Measurements from ENCODE around the gene TOGARAM2. TPM values are rescaled to one million over a fixed set of nuclear protein-coding genes. Genes with fewer than 3 reads are reported as not detected.

TOGARAM2 gene
- total and polyA plus RNA-seq, 2 of the 13 experiments (the other 11 are each of a cell fraction or from before 2014, with no cell fraction given) = under 0.01 to 0.05 TPM

DNA sequence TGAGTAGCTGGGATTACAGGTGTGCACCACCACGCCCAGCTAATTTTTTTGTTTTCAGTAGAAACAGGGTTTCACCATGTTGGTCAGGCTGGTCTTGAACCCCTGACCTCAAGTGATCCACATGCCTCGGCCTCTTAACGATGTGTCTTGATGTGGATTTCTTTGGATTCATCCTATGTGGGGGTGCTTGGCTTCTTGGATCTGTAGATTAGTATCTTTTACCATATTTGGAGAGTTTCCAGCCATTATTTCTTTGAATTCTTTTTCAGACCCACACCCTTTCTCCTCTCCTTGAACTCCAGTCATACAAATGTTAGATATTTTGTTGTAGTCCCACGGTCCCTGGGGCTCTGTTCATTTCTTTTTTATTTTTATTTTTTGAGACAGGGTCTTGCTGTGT lies 6.8 kb upstream of the TOGARAM2 start (continued):
- TF ChIP-seq, protein P1, sequence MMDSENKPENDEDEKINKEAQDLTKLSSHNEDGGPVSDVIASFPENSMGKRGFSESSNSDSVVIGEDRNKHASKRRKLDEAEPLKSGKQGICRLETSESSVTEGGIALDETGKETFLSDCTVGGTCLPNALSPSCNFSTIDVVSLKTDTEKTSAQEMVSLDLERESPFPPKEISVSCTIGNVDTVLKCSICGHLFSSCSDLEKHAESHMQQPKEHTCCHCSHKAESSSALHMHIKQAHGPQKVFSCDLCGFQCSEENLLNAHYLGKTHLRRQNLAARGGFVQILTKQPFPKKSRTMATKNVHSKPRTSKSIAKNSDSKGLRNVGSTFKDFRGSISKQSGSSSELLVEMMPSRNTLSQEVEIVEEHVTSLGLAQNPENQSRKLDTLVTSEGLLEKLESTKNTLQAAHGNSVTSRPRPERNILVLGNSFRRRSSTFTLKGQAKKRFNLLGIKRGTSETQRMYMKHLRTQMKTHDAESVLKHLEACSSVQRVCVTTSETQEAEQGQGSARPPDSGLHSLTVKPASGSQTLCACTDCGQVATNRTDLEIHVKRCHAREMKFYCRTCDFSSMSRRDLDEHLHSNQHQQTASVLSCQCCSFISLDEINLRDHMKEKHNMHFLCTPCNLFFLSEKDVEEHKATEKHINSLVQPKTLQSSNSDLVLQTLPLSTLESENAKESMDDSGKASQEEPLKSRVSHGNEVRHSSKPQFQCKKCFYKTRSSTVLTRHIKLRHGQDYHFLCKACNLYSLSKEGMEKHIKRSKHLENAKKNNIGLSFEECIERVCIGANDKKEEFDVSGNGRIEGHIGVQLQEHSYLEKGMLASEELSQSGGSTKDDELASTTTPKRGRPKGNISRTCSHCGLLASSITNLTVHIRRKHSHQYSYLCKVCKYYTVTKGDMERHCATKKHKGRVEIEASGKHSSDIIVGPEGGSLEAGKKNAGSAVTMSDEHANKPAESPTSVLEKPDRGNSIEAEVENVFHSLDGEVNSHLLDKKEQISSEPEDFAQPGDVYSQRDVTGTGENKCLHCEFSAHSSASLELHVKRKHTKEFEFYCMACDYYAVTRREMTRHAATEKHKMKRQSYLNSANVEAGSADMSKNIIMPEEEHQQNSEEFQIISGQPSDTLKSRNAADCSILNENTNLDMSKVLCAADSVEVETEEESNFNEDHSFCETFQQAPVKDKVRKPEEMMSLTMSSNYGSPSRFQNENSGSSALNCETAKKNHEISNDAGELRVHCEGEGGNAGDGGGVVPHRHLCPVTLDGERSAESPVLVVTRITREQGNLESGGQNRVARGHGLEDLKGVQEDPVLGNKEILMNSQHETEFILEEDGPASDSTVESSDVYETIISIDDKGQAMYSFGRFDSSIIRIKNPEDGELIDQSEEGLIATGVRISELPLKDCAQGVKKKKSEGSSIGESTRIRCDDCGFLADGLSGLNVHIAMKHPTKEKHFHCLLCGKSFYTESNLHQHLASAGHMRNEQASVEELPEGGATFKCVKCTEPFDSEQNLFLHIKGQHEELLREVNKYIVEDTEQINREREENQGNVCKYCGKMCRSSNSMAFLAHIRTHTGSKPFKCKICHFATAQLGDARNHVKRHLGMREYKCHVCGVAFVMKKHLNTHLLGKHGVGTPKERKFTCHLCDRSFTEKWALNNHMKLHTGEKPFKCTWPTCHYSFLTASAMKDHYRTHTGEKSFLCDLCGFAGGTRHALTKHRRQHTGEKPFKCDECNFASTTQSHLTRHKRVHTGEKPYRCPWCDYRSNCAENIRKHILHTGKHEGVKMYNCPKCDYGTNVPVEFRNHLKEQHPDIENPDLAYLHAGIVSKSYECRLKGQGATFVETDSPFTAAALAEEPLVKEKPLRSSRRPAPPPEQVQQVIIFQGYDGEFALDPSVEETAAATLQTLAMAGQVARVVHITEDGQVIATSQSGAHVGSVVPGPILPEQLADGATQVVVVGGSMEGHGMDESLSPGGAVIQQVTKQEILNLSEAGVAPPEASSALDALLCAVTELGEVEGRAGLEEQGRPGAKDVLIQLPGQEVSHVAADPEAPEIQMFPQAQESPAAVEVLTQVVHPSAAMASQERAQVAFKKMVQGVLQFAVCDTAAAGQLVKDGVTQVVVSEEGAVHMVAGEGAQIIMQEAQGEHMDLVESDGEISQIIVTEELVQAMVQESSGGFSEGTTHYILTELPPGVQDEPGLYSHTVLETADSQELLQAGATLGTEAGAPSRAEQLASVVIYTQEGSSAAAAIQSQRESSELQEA (CRISPR knock-in tag; IDR thresholded peaks at IDR 0.05; ENCODE audit: not compliant biosample characterization) = no peak
- TF ChIP-seq REXO4 (CRISPR knock-in tag; IDR thresholded peaks at IDR 0.05; ENCODE audit: borderline replicate concordance) = no peak
- TF ChIP-seq, protein P2, sequence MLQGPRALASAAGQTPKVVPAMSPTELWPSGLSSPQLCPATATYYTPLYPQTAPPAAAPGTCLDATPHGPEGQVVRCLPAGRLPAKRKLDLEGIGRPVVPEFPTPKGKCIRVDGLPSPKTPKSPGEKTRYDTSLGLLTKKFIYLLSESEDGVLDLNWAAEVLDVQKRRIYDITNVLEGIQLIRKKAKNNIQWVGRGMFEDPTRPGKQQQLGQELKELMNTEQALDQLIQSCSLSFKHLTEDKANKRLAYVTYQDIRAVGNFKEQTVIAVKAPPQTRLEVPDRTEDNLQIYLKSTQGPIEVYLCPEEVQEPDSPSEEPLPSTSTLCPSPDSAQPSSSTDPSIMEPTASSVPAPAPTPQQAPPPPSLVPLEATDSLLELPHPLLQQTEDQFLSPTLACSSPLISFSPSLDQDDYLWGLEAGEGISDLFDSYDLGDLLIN (CRISPR knock-in tag; IDR thresholded peaks at IDR 0.05; ENCODE audit: borderline replicate concordance) = no peak
- no peak for TF ChIP-seq ZNF772 (CRISPR knock-in tag; IDR thresholded peaks at IDR 0.05)
- TF ChIP-seq, protein P3, sequence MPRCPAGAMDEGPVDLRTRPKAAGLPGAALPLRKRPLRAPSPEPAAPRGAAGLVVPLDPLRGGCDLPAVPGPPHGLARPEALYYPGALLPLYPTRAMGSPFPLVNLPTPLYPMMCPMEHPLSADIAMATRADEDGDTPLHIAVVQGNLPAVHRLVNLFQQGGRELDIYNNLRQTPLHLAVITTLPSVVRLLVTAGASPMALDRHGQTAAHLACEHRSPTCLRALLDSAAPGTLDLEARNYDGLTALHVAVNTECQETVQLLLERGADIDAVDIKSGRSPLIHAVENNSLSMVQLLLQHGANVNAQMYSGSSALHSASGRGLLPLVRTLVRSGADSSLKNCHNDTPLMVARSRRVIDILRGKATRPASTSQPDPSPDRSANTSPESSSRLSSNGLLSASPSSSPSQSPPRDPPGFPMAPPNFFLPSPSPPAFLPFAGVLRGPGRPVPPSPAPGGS (CRISPR knock-in tag; IDR thresholded peaks at IDR 0.05) = no peak
- TF ChIP-seq, protein P4, sequence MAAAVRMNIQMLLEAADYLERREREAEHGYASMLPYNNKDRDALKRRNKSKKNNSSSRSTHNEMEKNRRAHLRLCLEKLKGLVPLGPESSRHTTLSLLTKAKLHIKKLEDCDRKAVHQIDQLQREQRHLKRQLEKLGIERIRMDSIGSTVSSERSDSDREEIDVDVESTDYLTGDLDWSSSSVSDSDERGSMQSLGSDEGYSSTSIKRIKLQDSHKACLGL (CRISPR knock-in tag; IDR thresholded peaks at IDR 0.05) = no peak
- TF ChIP-seq, protein P5, sequence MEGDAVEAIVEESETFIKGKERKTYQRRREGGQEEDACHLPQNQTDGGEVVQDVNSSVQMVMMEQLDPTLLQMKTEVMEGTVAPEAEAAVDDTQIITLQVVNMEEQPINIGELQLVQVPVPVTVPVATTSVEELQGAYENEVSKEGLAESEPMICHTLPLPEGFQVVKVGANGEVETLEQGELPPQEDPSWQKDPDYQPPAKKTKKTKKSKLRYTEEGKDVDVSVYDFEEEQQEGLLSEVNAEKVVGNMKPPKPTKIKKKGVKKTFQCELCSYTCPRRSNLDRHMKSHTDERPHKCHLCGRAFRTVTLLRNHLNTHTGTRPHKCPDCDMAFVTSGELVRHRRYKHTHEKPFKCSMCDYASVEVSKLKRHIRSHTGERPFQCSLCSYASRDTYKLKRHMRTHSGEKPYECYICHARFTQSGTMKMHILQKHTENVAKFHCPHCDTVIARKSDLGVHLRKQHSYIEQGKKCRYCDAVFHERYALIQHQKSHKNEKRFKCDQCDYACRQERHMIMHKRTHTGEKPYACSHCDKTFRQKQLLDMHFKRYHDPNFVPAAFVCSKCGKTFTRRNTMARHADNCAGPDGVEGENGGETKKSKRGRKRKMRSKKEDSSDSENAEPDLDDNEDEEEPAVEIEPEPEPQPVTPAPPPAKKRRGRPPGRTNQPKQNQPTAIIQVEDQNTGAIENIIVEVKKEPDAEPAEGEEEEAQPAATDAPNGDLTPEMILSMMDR (CRISPR knock-in tag; IDR thresholded peaks at IDR 0.05) = no peak
- TF ChIP-seq, protein P6, sequence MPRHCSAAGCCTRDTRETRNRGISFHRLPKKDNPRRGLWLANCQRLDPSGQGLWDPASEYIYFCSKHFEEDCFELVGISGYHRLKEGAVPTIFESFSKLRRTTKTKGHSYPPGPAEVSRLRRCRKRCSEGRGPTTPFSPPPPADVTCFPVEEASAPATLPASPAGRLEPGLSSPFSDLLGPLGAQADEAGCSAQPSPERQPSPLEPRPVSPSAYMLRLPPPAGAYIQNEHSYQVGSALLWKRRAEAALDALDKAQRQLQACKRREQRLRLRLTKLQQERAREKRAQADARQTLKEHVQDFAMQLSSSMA (CRISPR knock-in tag; IDR thresholded peaks at IDR 0.05) = no peak
- no peak for TF ChIP-seq THYN1 (CRISPR knock-in tag; IDR thresholded peaks at IDR 0.05; ENCODE audit: borderline replicate concordance, low read depth)

All from HepG2 (cell line).